GM21526 (cell line): ENCODE data around the gene DAPK2.

Experiments
- ATAC-seq: cut with Tn5 transposase; IDR thresholded peaks from one replicate; pipeline ENCODE4 v1.9.1; 2021; ENCODE audit warnings: moderate library complexity; ENCODE audit not compliant: unreplicated experiment, low FRiP score

The DAPK2 gene

DNA sequence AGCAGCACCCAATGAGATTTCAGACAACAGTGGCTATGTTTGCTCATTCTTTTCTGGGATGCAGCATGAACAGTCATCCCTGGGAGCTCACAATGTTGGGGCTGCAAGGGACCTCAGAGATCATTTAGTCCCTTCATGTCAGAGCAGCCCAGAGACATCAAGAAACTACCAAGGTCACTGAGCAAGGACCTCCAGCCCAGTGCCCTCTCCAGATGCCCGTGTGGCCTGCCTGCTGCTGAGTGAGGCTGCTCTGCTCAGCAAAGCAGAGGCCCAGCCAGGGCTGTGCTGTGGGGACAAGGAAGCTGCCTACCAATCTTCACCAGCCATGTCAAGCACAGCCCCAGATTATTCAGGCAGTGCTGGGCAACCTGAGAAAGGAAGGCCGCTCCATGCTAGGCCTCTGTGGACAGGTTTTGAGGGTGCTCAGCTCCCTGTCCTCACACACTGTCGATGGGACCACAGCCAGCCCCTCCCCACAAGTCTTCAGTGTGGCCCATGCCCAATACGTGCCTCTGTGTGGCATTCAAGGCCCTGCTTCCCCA, 99.7 kb downstream of the DAPK2 start:
- no peak for ATAC-seq

DNA sequence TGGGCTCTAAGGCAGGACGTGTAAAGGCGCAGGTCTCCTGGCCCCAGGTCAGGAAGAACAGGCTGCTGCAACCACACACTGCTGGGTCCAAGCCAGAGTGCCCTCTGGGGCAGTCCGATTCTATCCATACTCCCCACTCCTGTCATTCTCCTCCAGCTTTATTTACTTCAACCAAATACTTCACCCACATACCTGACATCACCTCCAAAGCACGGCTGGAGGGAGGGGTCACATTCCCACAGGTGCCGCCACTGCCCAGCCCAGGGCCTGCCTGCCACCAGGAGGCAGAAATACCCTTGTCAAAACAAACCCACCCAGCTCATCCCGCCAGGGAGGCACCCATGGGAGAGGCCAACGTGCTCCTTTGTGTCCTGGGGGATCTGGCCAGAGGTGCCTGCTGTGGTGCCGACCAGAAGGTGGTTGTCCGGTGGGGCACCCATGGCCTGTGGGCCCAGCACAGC, 100.4 kb downstream of the DAPK2 start:
- no peak for ATAC-seq

DNA sequence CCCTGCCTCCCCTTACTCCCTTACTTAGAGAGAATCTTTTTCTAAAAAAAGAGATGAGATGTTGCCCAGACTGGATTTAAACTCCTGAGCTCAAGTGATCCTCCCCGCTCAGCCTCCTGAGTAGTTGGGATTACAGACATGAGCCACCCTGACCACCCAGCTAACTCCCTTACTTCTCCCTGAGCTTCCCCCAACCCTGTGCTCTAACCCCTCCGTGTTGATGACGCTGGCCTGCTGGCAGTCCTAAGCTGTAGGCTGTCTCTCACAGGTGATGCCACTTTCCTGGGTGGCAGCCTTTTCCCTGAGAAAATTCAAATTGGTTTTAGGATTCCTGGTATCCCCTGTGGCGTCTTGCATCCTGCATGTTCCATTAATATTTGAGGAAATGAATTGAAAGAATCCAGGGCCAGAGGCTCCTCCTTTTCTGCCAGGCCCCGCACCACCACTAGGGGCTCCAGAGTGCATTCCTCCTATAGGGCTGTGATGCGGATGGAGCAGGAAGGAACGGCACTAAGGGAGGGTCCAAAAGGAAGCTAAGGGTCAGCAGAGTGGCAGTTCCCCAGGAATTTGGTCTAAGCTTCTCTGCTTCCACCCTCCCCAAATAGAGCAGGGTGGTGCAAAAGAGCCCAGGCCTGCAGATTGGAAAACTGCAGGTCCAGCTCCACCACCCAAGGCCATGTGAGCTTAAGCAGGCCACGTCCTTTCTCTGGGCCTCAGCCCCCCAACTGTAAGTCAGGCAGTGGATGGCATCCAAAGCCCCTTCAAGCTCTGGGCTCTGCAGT, 101.1 kb downstream of the DAPK2 start:
- ATAC-seq, result no peak

DNA sequence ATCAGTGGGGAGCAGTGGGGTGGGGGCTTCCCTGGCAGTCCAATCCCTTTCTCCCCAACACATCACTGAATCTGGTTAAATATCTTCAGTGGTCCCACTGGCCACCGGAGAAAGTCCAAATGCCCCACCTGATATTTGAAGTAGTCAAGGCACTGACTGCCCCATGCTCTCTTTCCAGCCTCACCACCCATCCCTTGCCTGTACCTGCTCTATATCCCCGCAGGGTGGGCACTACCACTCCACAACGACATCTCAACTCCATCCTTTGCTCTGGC, 101.7 kb downstream of the DAPK2 start:
- ATAC-seq, result no peak

DNA sequence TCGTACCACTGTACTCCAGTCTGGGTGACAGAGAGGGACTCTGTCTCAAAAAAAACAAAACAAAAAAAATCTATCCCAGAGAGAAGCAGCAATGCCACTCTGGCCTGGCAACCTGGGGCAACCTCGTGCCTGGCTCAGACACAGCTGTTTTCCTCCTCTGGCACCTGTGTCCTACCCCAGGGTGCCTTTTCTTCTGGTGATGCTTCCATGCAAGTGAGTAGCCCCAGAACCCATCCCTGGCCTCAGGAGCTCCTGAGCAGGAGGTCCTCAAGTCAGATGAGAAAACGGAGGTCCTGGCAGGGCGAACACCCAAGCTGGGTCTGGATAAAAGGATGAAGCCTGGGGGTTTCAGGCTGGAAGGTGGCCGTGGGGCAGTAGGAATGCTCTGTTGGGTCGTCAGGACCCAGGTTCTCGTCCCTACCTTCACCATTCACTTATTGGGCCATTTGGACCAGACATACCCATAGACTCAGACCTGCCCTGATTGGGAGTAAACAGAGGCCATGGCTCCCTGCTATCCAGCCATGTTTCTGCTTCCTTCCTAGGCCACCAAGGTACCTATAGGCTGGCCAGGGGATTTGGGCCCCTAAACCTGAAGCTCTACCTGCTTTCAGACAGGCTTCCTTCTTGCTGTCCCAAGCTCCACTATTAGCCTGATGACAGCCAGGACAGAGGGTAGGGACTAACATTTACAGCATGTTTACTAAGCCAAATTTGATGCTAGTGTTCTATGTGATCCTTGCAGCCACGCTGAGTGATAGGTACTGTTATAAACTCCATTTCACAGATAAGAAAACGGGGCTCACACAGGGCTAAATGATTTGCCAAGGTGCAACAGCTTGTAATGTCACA, 102.2 kb downstream of the DAPK2 start:
- no peak for ATAC-seq

DNA sequence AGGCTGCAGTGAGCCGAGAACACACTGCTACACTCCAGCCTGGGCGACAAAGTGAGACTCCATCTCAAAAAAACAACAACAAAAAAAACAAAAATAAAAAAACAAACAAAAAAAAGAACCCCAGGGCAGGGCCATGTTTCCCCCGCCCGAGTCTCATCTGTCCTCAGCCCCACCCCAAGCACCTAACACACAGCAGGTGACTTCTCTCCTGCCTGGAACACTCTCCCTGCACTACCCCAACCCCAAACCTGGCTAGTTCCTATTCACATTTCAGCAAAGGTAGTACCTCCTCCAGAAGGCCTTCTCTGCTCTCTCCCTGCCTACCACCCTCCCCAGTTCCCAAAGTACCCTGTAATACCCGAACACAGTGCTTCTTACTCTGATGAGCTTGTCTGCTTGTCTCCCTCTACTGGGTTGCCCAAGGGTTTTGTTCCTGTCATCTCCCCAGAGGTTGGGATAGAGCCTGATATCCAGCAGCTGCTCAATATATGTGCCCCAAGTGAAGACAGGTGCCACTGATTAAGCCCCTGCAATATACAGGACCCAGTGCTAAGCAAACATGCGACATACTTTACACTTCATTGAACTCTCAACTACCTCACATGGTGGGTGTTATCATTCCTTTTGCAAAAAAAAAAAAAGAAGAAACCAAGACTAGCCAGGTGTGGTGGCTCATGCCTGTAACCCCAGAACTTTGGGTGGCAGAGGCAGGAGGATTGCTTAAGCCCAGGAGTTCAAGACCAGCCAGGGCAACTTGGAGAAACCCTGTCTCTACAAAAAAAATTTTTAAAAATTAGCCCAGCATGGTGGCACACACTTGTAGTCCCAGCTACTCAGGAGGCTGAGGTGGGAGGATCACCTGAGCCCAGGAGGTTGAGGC, 103.6 kb downstream of the DAPK2 start:
- no peak for ATAC-seq

DNA sequence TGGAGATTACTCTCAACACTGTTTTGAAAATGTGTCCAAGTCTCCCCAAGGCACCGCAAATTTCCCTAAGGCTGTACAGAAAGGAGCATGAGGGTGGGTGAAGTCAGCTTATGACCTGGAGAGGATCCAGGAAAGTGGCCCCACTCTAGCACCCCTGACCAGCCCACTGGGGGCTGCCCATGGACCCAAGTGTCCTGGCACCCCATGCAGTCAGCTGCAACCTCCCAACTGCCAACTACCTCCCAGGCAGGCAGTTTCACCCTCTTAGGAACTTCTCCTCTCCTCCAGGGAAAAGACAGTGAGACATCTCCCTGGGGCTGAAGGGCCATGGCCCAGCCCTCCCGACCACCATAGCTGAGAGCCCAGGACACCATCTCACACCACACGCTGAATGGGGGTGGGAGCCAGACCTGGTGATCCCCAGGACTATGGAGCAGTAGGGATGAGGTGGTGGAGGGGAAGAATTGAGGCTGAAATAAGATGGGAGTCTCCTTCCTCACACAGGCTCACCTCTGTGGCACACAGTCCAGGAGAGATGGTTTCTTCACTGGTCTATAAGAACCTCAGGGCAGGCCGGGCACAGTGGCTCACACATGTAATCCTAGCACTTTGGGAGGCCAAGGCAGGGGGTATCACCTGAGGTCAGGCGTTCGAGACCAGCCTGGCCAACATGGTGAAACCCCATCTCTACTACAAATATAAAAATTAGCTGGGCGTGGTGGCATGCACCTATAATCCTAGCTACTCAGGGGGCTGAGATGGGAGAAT, 104.4 kb downstream of the DAPK2 start:
- no peak for ATAC-seq

DNA sequence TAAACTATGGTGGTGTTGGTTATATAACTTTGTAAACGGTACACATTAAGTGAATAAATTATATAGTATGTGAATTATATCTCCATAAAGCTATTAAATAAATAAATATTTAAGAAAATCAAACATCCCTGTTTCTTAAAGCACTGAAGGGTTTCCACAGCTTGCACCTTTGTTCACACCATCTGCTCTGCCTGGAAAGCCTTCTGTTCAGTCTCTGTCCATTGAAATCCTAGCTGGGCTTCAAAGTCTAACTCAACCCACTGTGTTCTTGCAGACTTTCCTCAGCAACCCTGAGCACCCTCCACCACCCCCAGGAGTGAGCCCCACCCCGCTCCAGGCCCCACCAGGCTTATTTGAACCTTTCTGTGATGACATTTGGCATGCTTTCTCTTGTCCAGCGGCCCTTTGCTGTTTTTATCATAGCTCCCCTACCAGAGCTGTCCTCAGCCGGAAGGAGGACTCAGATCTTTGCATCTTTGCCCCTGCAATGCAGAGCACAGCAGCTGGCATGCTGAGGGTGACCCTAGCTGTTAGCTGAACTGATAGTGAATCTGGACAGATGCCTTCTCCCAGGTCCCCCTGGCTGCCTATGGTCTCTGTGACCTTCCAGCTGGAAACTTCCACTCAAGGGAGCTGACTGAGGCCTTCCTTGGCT, 105.2 kb downstream of the DAPK2 start:
- ATAC-seq, result no peak

DNA sequence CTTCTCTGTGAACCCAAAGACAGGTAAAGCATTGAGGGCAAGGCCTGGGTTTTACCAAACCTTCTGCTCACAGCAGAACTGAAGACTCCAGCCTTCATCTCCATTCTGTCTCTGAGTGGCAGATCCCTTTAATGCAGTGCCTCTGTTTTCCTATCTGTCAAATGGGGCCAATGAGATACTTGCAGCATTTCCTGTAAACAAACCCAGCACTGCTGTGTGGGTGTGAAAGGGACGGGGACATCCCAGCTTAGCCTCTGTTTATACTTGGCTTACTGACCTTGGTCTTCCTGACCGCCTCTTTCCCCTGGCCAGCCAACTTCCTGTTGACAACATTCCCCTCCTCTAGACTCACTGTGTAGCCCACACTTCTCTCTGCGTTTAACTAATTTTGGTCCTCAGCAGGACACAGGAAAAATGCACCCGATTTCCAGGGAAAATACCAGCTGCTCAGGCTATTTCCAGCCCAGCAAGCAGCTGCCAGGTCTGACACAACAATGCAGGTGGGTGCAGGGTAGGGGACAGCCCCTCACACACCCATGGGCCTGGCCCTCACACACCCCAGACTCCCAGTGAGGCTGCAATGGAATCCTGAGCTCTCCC, 106.7 kb downstream of the DAPK2 start:
- no peak for ATAC-seq

DNA sequence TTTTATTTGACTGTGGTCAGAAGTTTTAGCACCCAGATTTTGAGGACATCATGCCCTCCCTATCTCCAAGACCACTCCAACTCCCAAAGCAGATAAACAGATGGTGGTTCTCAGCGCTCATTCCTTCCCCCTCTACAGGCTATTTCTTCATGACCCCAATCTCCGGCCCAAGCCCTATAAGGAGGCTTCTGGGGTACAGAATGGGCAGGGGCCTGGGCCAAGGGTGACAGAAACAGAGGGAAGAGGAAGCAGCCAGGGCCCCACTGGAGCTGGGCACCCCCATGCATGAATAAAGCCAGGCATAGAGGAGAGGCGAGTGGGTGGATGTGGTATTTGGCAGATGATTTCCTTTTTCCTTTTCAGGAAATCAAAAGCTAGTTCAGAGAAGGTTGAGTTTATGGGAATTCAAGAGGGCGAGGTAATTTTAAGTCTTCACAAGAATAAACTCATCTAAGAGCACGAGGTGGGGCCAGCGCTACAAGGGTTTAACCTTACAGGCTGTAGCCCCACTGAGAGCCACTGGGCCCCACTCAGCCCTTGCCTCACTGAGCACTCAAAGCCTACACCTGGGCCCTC, 107.7 kb downstream of the DAPK2 start:
- ATAC-seq, result no peak

DNA sequence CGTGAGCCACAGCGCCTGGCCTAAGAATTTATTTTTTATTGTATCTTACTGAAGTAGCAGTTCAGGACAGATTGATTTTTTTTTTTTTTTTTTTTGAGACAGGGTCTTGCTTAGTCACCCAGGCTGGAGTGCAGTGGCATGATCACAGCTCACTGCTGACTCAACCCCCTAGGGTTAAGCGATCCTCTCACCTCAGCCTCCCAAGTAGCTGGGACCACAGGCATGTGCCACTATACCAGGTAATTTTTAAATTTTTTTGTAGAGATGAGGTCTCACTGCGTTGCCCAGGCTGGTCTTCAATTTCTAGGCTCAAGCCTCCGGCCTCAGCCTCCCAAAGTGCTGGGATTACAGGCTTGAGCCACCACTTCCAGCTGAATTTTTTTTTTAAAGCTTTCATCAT, 112.8 kb downstream of the DAPK2 start:
- ATAC-seq, result no peak

DNA sequence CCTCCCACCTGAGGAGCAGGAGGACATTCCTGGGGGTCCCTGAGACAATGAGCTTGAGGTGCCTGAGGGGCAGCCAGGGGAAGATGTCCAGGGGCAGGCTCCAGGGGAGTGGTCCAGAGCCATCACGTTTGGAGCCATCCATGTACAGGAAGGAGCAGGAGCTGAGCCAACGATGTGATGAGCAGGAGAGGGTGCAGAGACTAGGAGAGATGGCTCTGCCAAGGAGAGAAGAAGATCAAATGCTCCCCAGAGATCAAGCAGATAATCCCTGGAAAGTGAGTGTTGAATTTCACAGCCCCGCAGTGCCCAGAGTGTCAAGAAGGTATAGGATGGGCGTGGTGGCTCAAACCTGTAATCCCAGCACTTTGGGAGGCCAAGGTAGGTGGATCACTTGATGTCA, 114.7 kb downstream of the DAPK2 start:
- ATAC-seq, result no peak

DNA sequence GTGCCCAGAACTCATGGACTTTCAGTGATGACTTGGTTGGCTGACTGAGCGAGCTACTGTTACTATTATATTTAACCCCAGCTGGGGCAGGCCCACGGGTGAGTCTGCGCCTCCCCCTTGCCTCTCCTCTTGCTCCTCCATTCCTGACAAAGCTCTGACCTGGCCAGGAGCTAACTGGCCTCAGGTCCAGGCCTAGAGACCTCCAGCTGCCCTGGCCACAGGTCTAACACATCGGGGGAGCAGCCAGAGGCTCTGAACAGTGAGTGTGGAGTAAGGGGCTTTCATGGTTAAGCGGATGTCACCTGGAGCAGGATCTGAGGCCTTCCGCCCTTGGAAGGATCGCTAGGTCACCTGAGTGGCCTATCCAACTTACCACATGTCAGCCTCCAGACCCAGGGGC, 116.3 kb downstream of the DAPK2 start:
- ATAC-seq, result no peak

DNA sequence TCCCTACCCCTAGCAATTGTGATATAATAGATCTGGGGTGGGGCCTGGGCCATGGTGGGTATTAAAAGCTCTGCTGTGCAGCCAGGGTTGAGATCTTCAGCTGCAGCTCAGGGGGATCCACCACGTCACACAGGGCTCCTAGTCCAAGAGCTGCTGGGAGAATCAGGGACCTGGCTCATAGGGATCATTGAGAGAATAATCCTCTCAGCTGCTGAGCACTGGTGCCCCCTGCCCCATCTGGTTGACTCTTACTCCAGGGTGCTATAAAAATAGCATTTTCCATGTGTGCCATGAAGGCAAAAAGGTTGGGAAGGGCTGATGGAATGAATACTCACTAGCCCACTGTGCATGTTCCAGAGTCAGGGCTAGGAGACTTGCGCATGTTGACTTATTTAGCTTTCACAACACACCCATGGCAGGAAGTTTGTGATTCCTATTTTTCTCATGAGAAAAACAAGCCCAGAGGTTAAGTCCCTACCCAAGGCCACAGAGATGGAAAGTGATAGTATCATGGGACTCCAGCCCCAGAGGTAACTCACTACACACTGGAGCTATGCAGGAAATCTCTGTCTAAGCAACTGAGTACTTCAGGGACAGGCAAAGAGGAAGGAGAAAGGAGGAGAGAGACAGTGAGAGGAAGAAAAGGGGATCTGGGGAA, 118.0 kb downstream of the DAPK2 start:
- ATAC-seq, result no peak

DNA sequence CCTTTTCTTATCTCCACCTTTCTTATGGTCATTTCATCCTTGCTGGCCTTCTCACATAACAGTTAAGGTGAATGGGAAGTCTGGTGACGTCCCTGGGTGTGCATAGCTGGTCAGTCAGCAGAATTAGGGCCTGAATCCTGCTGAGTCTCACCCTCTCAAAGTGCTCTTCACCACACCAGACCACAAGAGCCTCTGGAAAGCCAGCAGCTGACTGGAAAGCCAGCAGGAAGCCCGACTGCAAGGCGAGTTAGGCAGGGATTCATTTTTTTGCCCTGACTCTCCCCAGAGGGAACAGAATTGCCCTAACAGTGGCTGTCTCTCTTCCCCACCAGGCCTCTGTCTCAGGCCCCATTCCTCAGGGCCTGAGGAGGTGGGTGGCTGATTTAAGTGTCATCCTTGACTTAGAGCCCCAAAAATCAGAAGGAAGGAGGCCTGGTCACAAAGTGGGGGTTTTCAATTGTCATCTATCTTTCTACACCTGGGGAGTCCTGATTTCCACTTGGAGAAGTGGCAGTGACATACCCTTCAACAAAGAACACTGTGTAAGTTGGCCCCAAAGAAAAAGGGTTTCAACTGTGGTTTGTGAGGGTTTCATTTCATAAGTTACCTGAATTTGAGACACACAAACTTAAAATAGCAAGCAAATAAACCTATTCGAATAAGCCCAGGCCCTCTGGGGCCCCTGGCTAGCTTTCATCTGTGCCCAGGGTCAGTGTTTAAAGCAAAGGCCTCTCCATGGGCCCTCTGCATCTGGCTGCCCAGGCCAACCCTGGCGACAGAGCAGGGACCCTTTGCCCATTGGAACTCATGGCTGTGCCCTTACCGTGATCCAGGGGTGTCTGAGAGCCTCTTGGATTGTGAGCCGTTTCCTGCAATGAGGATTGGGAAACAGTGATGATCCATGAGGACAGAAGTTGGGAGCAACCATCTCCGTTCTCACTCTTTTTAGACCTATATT, 122.0 kb downstream of the DAPK2 start:
- ATAC-seq, result no peak

DNA sequence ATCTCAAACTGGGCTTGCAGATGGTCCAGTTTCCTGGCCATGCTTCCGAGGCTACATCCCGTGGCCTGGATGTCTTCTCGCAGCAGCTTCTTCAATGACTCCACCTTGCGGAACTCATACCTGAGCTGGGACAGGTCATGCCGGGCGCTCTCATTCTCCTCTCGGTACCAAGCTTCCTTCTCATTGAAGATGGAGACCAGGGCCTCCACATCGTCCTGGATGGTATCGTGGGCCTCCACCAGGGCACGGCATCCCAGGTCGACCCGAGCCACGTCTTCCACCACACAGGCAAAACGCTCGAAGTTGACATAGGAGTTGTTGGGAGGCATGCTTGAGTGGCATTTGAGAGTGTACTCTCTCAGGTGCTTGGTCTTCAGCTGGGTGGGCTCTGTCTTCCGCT, 123.4 kb downstream of the DAPK2 start:
- no peak for ATAC-seq

DNA sequence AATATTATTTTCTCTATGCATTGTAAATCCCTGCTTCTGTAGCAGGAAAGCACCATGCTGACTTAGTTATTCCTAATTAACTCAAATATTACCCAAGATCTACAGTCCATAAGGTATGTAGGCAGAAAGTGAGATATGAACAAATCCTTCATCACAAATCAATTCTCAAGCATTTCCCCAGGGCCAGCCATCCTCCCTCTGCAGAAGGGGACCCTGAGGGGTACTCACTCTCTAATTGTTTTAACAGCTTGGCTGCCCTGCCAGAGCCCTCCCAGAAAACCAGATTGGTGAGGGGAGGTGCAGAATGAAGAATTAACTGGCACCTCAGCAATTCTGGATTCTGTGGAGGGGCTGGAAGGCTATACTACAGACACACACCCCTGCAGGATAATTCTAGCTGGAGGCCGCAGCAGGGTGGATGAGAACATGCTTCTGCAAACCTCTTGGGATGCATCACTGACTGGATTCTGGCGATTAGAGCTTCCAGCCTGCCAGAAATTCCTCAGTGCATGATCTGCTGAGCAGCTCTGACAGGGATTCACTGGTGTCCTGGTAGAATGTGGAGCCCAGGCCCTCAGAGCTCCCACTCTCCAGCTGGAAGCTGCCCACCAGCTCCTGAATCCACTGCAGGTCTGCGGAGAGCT, 123.9 kb downstream of the DAPK2 start:
- ATAC-seq, result no peak
